NCI-H2081 treated with DMSO at 0.1 percent for 48 hours (cell line): ENCODE data around the gene ADCY7.
"Not testable (repeated sequence)": the region's sequence is repeated elsewhere in the genome, so short reads cannot be mapped to it uniquely, and the experiment has no call there.

Experiments used
- DNase-seq: peaks from one replicate; lab custom pipeline; 2025; lab: John Stamatoyannopoulos, UW

Gene ADCY7

GRCh38 chr16:50338371-50339231 is 72.2 kb downstream of the ADCY7 start:
- DNase-seq: no peak

GRCh38 chr16:50340578-50340977 is 74.2 kb downstream of the ADCY7 start:
- DNase-seq: no peak

DNA sequence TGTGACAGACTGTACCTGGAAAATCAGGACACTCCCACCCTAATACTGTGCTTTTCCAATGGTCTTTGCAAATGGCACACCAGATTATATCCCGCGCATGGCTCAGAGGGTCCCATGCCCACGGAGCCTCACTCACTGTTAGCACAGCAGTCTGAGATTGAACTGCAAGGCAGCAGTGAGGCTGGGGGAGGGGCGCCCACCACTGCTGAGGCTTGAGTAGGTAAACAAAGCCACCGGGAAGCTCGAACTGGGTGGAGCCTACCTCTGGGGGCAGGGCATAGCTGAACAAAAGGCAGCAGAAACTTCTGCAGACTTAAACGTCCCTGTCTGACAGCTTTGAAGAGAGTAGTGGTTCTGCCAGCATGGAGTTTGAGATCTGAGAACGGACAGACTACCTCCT is 77.2 kb downstream of the ADCY7 start:
- not testable (repeated sequence) for DNase-seq

- not testable (repeated sequence) for DNase-seq
Measured at GRCh38 chr16:50345210-50345609, 78.9 kb downstream of the ADCY7 start.

- DNase-seq: no peak
Measured at GRCh38 chr16:50351116-50351515, 84.8 kb downstream of the ADCY7 start.

DNA sequence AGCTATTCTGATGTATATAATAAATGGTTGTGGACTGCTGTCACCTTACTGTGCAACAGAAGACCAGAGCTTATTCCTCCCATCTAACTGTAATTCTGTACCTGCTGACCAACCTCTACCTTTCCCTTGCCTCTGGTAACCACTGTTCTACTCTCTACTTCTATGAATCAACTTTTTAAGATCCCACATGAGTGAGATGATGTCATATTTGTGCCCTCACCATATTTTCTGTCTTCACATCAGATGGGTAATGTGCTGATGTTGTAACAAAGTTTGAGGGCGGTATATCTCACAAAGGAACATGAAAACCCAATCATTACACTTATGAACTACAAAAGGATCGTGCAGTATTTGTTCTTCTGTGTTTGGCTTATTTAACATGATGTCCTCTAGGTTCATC is 85.6 kb downstream of the ADCY7 start:
- DNase-seq: no peak

GRCh38 chr16:50354082-50354481 is 87.7 kb downstream of the ADCY7 start:
- DNase-seq: no peak

- no peak for DNase-seq
Measured at GRCh38 chr16:50354629-50355456, 88.5 kb downstream of the ADCY7 start.

- DNase-seq: no peak
Measured at GRCh38 chr16:50359626-50360025, 93.3 kb downstream of the ADCY7 start.

GRCh38 chr16:50360033-50360778 is 93.9 kb downstream of the ADCY7 start:
- DNase-seq: no peak

GRCh38 chr16:50360779-50361178 is 94.4 kb downstream of the ADCY7 start:
- DNase-seq: no peak

- no peak for DNase-seq
Measured at GRCh38 chr16:50363656-50364055, 97.3 kb downstream of the ADCY7 start.

DNA sequence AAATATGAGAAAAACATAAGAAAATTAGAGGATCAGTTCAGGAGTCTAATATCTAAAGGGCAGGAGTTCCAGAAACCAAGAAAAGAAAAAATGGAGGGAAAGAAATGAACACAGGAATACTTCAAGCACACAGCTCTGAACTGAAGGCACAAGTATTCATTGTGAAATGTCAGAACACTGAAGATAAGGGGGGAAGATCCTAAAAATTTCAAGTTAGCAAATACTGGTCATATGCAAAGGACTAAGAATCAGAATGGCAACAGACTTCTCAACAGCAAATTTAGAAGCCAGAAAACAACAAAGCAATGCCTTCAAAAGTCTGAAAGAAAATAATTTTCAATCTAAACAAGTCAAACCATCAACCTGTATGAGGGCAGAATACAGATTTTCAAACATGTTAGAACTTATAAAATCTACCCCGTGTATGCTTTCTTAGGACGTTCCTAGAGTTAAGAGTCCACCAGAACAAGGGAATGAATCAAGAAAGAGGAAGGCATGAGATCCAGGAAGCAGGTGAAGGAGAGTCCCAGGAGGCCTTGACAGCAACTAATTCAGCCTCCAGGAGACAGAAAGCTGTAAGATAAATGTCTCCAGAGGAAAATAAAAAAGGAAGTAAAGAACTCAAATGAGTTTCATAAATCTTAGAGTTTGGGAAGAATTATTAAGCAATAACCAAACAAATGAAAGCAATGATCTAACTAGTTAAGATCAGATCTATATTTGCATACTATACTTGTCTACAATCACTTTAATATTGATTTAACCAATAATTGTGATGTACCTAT is 99.6 kb downstream of the ADCY7 start:
- no peak for DNase-seq
